Sigmoid colon (tissue), 7 donors: ENCODE results near the gene PNLIPRP3. TPM values are rescaled to one million over a fixed set of nuclear protein-coding genes. Genes with fewer than 3 reads are reported as not detected.

ENCODE experiments used
- DNase-seq: peaks from one replicate; pipeline ENCODE4 v3.0.0-alpha.2; 2019
- H3K27ac ChIP-seq, 4 donors: fragments of 200-600 bp; sonication (generic); one replicate each; pipeline ENCODE4 v1.5.1; 2016 to 2019; ENCODE audit warnings: mild to moderate bottlenecking in 1 of 4
- H3K27me3 ChIP-seq, 3 donors: fragments of 200-600 bp; sonication (generic); one replicate each; pipeline ENCODE4 v1.5.1; 2019; ENCODE audit warnings: mild to moderate bottlenecking in 1 of 3
- H3K36me3 ChIP-seq, 4 donors: fragments of 200-600 bp; sonication (generic); one replicate each; pipeline ENCODE4 v1.5.1; 2016 to 2019
- H3K4me1 ChIP-seq, 4 donors: fragments of 200-600 bp; sonication (generic); one replicate each; pipeline ENCODE4 v1.5.1; 2017 to 2019
- H3K4me3 ChIP-seq, 4 donors: fragments of 200-600 bp; sonication (generic); one replicate each; pipeline ENCODE4 v1.5.1; 2017 to 2019; ENCODE audit warnings: mild to moderate bottlenecking in 2 of 4, moderate library complexity in 1 of 4
- H3K9me3 ChIP-seq, 4 donors: fragments of 200-600 bp in 3 of 4; sonication (generic) in 3 of 4; one replicate each; pipeline versions ENCODE4 v1.5.1 to v1.6.1; 2013 to 2019
- CTCF ChIP-seq, 4 experiments: fragments of 450-650 bp in 3 of 4; fragments of 200-600 bp in 1 of 4; IDR thresholded peaks; one replicate each; pipeline ENCODE4 v1.5.1; 2016 to 2019; ENCODE audit warnings: antibody characterized with exemption in 4 of 4, mild to moderate bottlenecking in 3 of 4, moderate library complexity in 2 of 4
- EP300 ChIP-seq, 4 donors: sonication (generic); formaldehyde crosslinking; IDR thresholded peaks; one replicate each; pipeline ENCODE4 v1.6.1; 2017; ENCODE audit warnings: antibody characterized with exemption in 4 of 4
- POLR2A ChIP-seq, 2 donors: fragments of 450-650 bp; IDR thresholded peaks; one replicate each; pipeline ENCODE4 v1.6.1; 2016; ENCODE audit warnings: antibody characterized with exemption in 2 of 2, mild to moderate bottlenecking in 2 of 2, moderate library complexity in 2 of 2
- POLR2AphosphoS5 ChIP-seq, 4 donors: sonication (generic); formaldehyde crosslinking; IDR thresholded peaks; one replicate each; pipeline ENCODE4 v1.6.1; 2017; ENCODE audit warnings: antibody characterized with exemption in 4 of 4
- WGBS, 2 donors: extraction: QIAGEN DNeasy Blood & Tissue Kit; methylation state at CpG; one replicate each; pipeline ENCODE4 v1.1.7; 2013; 5-methylcytosine and 5-hydroxymethylcytosine counted together
- intact Hi-C: fragments of 100-400 bp; cut with DNase I; formaldehyde crosslinking; loops from one replicate; pipeline ENCODE4 v1.15.1; 2023
- polyA plus RNA-seq, 3 donors: library from polyadenylated mRNA; stranded (reverse); fragments of 200-250 nt; gene quantifications; one replicate each; pipeline ENCODE4 v1.2.3, GENCODE V29; 2013
- total RNA-seq, 4 donors: library from RNA; depleted of rRNA; stranded (reverse); fragments of >200 nt; gene quantifications; one replicate each; pipeline ENCODE4 v1.1.0, GENCODE V29; 2016
- donor health status: healthy with polysubstance abuse.
- donor health status: Bipolar disorder and iron deficiency.
- donor health status: healthy.

PNLIPRP3 gene
- total and polyA plus RNA-seq, 7 donors: 0.54 TPM; not detected in 6

GRCh38 chr10:116430288-116430687 is 2.6 kb downstream of the PNLIPRP3 start:
- no peaks in the 10 kb centered on the region for H3K9me3 ChIP-seq
- H3K4me1 ChIP-seq: no peaks in the 10 kb centered on the region
- DNase-seq: no peak
- intact Hi-C loops: no loop called here
- TF ChIP-seq EP300 (IDR thresholded peaks at IDR 0.05) (no peak), POLR2AphosphoS5 (IDR thresholded peaks at IDR 0.05) (no peak), CTCF (IDR thresholded peaks at IDR 0.05) (no peak), POLR2A (IDR thresholded peaks at IDR 0.05) (no peak)
- no peaks in the 10 kb centered on the region for H3K36me3 ChIP-seq
- no peaks in the 10 kb centered on the region for H3K27me3 ChIP-seq
- H3K4me3 ChIP-seq: no peak overlapping the region
- H3K27ac ChIP-seq: no peak overlapping the region
- 36 to 71% methylated on average over 1 of the region's 1 CpG for WGBS, 2 donors

GRCh38 chr10:116431598-116431997 is 4.0 kb downstream of the PNLIPRP3 start:
- Histone ChIP-seq H3K9me3 (no peaks in the 10 kb centered on the region), H3K36me3 (no peaks in the 10 kb centered on the region), H3K4me1 (no peaks in the 10 kb centered on the region), H3K27me3 (no peaks in the 10 kb centered on the region), H3K4me3 (no peak overlapping the region), H3K27ac (no peak overlapping the region)
- 57 to 67% methylated on average over 2 of the region's 2 CpGs for WGBS, 2 donors
- intact Hi-C loops: no loop called here
- no peak for DNase-seq
- TF ChIP-seq CTCF (IDR thresholded peaks at IDR 0.05) (no peak), POLR2A (IDR thresholded peaks at IDR 0.05) (no peak), POLR2AphosphoS5 (IDR thresholded peaks at IDR 0.05) (no peak), EP300 (IDR thresholded peaks at IDR 0.05) (no peak)

- 51 to 85% methylated on average over 1 of the region's 1 CpG for WGBS, 2 donors
- Histone ChIP-seq H3K27ac (no peak overlapping the region), H3K36me3 (no peaks in the 10 kb centered on the region), H3K9me3 (no peaks in the 10 kb centered on the region), H3K4me1 (no peaks in the 10 kb centered on the region), H3K27me3 (no peaks in the 10 kb centered on the region), H3K4me3 (no peak overlapping the region)
- TF ChIP-seq EP300 (IDR thresholded peaks at IDR 0.05) (no peak), CTCF (IDR thresholded peaks at IDR 0.05) (no peak), POLR2AphosphoS5 (IDR thresholded peaks at IDR 0.05) (no peak)
- DNase-seq: no peak
- intact Hi-C loops: no loop called here
These were observed 9.5 kb downstream of the PNLIPRP3 start for GRCh38 chr10:116437076-116437692.

DNA sequence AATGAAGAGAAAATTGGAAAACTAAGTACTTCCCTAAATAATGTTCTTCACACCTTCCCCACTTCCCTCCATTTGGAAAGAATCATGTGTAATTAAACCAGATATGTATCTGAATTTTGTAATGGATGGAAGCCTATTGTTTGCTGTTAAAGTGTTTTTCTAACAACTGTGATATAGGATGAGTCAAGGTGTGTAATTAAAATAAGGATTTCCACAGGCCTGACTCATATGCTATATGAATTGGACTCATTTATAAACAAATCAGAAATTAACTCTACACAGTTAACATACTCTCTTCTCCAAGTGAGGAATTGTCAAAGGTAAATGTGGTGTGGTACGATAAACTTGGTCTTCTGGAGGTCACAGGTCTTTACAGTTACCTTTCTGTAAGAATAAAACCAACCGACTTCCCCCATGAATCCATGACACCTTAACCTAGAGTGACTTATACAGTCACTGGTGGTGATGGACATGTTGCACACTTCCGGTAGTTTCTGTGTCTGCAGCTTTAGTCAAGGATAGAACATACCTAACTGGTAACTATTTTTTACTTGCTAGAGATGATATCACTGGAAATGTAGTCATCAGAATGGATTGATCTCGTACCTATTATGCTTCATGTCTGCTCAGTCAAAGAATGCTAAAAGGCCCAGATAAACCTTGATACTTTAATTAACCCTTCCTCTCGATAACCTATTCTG is 12.8 kb downstream of the PNLIPRP3 start:
- TF ChIP-seq POLR2A (IDR thresholded peaks at IDR 0.05) (no peak), CTCF (IDR thresholded peaks at IDR 0.05) (no peak), EP300 (IDR thresholded peaks at IDR 0.05) (no peak), POLR2AphosphoS5 (IDR thresholded peaks at IDR 0.05) (no peak)
- Histone ChIP-seq H3K27ac (no peak overlapping the region), H3K4me1 (no peaks in the 10 kb centered on the region), H3K4me3 (no peak overlapping the region), H3K27me3 (no peaks in the 10 kb centered on the region), H3K36me3 (no peaks in the 10 kb centered on the region), H3K9me3 (no peaks in the 10 kb centered on the region)
- DNase-seq: no peak
- intact Hi-C loops: no loop called here
- WGBS, 2 donors: 91 to 92% methylated on average over 5 of the region's 5 CpGs
